Measurements from ENCODE around the gene CHRNA4. TPM values are rescaled to one million over a fixed set of nuclear protein-coding genes. Genes with fewer than 3 reads are reported as not detected.

CHRNA4 gene
- total RNA-seq, 2 donors from 2014 or later, result not detected

- no peak for DNase-seq (ENCODE audit: low spot score)
- intact Hi-C loops (cut with DNase I), result no loop called here
Observed at GRCh38 chr20:63369024-63369530, 7.9 kb upstream of the CHRNA4 start.

- DNase-seq (ENCODE audit: low spot score), result no peak
- intact Hi-C loops (cut with DNase I), result no loop called here
Observed at GRCh38 chr20:63368151-63368550, 7.0 kb upstream of the CHRNA4 start.

GRCh38 chr20:63367446-63368055, 6.4 kb upstream of the CHRNA4 start:
- no peak for DNase-seq (ENCODE audit: low spot score)
- intact Hi-C loops (cut with DNase I), result no loop called here

- no peak for DNase-seq (ENCODE audit: low spot score)
- intact Hi-C loops (cut with DNase I), result no loop called here
Observed at GRCh38 chr20:63366390-63367365, 5.5 kb upstream of the CHRNA4 start.

- DNase-seq (ENCODE audit: low spot score), result no peak
- intact Hi-C loops (cut with DNase I), result no loop called here
Observed at GRCh38 chr20:63365601-63366389, 4.6 kb upstream of the CHRNA4 start.

GRCh38 chr20:63364801-63365585, 3.8 kb upstream of the CHRNA4 start:
- intact Hi-C loops (cut with DNase I), result no loop called here

GRCh38 chr20:63363981-63364561, 2.9 kb upstream of the CHRNA4 start:
- DNase-seq (ENCODE audit: low spot score), result no peak
- intact Hi-C loops (cut with DNase I), result no loop called here

More at GRCh38 chr20:63364801-63365585, 3.8 kb upstream of the CHRNA4 start:
- DNase-seq (ENCODE audit: low spot score), result no peak

GRCh38 chr20:63363013-63363957, 2.1 kb upstream of the CHRNA4 start:
- intact Hi-C loops (cut with DNase I), result no loop called here
- DNase-seq (ENCODE audit: low spot score), result no peak

GRCh38 chr20:63362436-63363009, 1.4 kb upstream of the CHRNA4 start:
- DNase-seq (ENCODE audit: low spot score), result no peak
- intact Hi-C loops (cut with DNase I), result no loop called here

- no peak for DNase-seq (ENCODE audit: low spot score)
- intact Hi-C loops (cut with DNase I), result no loop called here
Observed at GRCh38 chr20:63361519-63362435, 628 bp upstream of the CHRNA4 start.

- intact Hi-C loops (cut with DNase I), result no loop called here
- no peak for DNase-seq (ENCODE audit: low spot score)
Observed at GRCh38 chr20:63359937-63360849, 956 bp downstream of the CHRNA4 start.

- no peak for DNase-seq (ENCODE audit: low spot score)
- intact Hi-C loops (cut with DNase I), result no loop called here
Observed at GRCh38 chr20:63359164-63359934, 1.8 kb downstream of the CHRNA4 start.

- intact Hi-C loops (cut with DNase I), result no loop called here
- no peak for DNase-seq (ENCODE audit: low spot score)
Observed at GRCh38 chr20:63357921-63358905, 2.9 kb downstream of the CHRNA4 start.
